NCI-H1930 (cell line): ENCODE measurements around the gene TRPM2.
"Not testable (repeated sequence)": the region's sequence is repeated elsewhere in the genome, so short reads cannot be mapped to it uniquely, and the experiment has no call there.

Experiments used
- DNase-seq, 2 experiments: peaks; one replicate each; lab custom pipeline; 2025; lab: John Stamatoyannopoulos, UW

The TRPM2 gene

DNA sequence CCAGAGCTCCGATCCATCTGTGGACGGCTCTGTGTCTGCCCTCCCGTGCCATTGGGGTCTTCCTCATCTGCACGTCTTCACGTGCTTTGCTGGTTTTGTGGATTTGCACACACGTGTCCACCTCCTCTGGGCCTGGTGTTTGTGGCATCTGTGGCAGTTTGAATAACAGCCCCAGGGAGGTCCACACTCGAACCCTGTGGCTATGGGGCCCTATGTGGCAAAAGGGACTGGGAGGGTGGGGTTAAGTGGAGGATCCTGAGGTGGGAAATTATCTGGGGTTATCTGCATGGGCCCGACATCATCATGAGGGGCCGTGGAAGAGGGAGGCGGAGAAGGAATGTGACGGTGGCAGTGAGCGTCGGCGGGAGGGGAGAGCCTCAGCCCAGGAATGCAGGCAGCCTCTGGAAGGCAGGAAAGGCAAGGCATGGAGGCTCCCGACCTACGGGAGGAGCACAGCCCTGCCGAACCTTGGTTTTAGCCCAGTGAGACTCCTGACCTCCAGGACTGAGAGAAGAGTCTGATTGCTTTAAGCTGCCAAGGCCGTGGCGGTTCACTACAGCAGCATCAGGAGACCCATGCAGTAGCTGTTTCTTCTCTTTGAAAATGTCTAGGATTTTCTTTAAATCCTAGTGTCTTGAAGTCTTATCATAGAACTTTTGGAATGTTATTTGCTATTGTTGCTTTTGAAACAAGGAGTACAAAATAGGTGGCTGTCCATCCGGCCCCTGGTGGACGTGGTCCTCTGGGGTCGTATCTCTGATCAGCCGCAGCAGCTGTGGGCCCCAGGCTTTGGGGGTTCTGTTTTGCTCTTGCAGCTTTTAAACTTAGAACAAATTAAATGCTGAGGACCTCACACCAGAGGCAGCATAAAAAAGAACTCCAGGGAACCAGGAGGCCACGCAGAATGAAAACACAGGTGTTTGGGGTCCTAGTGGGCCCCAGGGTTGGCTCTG, 61.9 kb downstream of the TRPM2 start:
- no peak for DNase-seq

DNA sequence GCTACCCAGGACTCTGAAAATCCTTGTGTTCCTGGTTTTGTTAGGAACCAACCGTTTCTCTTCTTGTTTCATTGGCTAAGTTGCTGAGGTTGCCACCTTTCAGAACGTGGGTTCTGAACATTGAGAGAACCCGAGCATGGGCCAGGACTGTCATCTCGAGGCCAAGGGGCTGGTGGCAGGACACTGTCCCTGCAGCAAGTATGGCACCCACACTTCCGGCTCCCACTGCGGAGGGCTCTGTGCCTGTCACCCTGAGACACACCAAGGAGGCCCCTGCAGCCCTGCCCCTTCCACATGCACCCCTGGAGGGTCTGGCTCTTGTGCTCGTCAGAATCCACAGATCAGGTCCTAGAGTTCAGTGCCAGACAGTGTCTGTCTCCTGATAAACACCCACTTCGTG, 62.8 kb downstream of the TRPM2 start:
- no peak for DNase-seq

DNA sequence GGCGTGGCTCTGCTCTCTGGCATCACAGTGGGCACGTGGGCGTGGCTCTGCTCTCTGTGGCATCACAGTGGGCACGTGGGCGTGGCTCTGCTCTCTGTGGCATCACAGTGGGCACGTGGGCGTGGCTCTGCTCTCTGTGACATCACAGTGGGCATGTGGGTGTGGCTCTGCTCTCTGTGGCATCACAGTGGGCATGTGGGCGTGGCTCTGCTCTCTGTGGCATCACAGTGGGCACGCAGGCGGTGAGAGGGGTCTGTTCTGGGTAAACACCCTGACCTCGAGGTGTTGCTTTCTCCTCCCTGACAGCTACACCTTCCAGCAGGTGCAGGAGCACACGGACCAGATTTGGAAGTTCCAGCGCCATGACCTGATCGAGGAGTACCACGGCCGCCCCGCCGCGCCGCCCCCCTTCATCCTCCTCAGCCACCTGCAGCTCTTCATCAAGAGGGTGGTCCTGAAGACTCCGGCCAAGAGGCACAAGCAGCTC, 64.2 kb downstream of the TRPM2 start:
- DNase-seq = not testable (repeated sequence)

DNA sequence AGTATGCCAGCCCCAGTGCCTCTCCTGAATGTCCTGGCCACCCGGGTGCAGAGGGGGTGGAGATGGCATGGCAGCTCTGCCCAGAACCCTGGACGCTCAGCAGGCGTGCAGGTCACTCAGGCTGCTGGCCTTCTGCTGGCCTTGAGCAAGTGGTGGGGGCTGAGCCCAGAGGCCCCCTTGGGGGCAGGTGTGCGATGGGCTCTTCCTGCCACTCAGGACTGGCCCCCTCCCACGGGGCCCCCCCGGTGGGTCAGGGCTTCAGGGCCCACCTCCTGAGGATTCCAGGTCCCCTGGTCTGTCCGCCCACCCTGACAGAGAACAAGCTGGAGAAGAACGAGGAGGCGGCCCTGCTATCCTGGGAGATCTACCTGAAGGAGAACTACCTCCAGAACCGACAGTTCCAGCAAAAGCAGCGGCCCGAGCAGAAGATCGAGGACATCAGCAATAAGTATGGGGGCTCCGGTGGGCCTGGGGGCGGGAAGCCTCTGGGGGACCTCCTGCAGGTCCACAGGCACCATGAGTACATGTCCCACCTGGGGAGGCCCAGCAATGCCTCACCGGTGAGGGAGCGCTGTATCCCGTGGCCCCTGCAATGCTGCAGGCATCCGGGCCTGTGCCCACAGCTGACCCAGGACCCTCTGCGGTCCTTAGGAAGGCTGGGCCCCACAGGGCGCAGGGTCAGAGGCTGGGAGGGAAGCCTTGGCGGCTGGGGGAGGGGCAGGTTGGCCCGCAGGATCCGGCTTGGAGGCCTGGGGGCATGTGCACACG, 64.9 kb downstream of the TRPM2 start:
- no peak for DNase-seq

DNA sequence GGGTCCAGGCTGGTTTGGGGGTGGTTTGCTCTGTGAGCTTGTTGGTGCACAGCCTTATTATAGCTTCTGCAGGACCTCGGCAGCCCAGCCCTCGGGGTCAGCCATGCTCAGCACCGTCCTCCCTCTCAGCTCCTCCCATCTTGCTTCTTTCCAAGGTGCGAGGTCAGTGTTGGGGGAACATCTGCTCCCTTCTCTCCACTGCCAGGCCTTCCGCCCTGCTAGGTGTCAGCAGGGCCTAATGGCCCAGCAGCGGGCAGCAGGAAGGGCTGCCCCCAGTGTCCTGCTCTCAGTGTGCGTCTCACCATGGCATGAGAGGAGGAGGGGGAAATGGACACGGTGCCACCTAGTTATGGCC, 65.4 kb downstream of the TRPM2 start:
- no peak for DNase-seq

DNA sequence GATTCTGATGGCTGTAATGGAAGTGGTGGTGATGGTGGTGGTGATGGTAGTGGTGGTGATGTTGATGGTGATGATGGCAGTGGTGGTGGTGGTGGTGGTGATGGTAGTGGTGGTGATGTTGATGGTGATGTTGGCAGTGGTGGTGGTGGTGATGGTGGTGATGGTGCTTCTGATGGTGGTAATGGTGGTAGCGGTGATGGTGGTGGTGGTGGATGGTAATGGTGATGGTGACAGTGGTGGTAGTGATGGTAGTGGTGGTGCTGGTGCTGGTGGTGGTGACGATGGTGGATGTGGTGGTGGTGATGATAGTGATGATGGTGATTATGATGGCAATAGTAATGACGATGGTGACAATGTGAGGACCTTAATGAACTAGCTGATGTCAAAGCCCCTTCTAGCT, 66.3 kb downstream of the TRPM2 start:
- no peak for DNase-seq

DNA sequence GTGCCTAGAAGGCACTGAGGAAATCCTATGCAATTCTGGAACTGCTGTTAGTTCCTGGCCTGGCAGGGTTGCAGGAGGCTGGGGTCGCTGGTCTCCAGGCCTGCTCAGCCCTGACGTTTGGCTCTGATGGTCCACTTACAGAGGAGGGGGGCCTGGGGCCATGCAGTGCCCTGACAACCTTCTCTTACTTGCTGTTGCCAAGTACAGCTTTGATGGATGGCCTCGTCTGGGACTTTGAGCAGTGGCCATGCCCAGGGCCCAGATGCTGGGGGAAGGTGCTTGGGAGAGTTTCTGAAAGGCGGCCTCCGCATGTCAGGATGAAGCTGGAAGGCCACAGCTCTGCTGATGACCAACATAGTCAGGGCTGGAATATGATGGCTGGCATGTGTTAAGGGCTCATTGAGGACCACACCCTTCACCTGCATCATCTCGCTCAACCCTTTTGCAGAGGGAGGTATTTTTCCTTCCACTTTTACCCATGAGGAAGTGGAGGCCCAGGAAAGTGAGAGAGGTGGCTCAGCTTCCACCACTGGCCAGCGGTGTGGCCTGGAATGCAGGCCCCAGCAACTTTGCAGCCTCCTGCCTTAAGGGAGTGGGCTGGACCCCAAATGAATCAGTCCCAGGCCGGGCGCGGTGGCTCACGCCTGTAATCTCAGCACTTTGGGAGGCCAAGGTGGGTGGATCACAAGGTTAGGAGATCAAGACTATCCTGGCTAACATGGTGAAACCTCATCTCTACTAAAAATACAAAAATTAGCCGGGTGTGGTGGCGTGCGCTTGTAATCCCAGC, 67.2 kb downstream of the TRPM2 start:
- no peak for DNase-seq

DNA sequence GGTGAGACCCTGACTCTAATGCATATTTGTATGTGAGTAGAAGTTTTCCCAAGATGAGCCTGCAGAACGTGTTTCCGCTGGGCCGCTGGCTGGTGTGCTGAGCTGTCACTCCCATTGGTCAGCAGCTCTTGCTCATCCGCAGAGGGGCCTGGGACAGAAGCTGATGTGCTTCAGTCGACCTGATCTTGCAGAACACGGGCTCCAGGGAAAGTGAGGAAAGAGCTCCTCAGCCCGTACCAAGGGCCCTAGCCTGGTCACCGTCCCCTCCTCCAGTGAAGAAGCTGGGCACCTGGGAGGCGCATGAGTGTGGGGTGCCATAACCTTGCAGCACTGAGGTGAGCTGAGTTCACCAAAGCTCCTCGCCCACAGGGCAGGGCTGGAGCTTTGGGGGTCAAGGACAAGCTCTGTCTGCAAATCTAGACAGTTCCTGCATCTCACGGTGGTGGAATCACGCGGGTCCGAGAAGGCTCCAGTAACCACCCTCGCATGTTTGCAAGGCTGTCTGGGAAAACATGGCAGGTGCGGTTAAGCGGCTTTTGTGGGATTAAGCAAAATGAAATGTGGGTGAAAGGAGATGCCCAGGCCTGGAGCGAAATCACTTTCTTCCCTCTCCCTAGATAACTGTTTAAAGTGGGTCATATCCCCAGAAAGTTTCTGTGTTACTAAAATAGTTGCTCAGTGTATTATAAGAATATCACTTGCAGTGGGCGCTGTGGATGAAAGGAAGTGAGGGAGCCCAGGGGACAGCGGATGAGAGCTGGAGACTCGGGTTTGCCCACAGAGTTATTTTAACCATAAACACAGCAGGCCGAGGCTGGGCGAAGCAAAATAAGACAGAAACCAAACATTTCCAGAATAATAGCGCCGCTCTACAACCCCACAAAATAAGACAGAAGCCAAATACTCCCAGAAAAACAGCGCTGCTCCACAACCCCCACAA, 68.8 kb downstream of the TRPM2 start:
- no peak for DNase-seq

DNA sequence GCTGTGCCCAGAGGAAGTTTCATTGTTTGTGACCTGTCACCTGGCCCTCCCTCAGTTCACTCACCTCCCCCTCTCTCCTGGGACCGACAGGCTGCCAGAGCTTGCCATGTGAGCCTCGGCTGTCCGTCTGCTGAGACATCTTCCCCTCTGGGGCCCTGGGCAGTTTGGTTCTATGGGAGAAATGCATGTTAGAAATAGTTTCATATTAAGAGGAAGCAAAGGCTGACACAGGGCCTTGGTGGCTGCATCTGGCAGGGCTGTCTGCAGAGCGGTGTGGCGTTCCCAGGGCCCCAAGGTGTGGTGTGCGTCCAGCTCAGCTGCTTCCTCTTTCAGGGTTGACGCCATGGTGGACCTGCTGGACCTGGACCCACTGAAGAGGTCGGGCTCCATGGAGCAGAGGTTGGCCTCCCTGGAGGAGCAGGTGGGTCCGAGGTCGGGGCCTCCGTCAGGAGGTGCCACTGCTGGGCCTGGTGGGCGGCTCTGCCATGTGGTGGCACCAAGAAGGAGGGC, 69.9 kb downstream of the TRPM2 start:
- DNase-seq = no peak

DNA sequence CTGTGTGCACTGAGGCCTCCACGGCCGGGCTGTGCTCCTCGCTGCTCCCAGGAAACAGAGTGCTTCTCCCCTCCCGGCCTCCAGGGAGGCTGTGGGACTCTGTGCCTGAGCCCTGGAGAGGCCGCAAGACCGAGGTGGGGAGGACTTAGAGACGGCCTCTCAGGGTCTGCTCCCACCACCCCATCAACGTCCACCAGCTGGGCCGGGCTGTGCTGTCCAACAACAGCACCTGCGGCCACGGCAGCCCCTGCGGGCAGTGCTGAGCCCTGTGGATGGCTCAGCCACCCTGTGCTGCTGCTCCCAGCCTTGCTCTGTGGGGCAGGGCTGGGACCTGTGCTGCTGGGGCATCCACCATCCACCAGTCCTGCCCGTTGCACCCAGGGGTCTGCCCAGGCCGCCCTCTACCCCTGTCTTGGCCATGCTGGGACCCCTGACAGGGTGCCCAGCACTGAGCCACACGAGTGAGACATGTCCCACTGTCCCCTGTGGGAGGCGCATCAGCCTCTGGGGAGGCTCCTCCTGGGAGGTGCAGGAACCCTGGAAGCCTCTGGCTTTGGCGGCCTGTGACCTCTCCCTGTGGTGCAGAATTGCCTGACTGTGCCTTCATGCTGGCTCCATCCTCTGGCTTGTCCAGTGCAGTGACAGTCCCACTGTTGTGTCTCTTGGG, 70.7 kb downstream of the TRPM2 start:
- no peak for DNase-seq

DNA sequence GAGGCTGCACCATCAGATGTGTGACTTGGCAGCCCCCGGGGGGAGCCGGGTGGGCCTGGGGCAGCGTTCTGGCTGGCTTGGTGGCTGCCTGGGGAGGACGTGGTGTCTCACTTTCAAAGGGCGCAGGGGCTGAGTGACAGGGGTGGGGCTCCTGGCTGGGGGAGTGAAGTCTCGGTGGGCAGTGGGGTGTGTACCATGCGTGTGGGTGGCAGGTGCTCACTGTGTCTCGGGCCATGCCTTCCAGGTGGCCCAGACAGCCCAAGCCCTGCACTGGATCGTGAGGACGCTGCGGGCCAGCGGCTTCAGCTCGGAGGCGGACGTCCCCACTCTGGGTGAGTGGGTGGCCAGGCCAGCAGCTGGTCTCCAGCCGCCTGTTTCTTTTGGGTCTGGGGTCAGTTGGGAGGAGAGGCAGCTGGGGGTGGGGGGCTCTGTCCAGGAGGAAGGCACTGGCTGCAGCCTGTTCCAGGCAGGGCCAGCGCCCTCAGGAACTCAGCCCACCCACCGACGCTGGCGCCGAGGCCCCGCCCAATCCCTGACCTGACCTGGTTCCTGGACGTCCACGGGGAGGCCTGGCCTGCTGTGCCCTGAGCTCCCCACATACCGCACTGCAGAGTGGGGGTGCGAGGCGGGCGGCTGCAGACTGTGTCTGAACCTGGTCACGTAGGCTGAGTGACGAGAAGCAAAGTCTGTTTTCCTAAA, 71.3 kb downstream of the TRPM2 start:
- DNase-seq = no peak

DNA sequence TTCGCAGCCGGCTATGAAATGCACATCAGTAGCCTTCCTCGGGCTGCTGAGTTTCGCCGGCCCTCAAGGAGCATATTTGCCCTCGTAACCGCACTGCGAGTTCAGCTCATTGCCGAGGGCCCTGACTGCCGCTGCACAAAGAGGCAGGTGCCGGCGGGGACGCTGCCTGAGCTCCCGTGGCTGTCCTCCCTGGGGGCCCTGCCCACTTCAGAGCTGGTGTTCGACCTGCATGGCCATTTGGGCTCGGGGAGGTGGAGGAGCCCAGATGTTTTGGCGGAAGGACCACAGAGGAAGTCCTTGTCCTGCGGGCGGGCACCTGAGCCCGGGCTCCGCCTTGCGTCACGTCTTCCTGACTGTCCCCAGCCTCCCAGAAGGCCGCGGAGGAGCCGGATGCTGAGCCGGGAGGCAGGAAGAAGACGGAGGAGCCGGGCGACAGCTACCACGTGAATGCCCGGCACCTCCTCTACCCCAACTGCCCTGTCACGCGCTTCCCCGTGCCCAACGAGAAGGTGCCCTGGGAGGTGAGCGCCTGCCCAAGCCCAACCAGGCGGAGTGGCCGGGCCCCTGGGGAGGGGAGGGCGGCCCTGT, 72.0 kb downstream of the TRPM2 start:
- DNase-seq = no peak

DNA sequence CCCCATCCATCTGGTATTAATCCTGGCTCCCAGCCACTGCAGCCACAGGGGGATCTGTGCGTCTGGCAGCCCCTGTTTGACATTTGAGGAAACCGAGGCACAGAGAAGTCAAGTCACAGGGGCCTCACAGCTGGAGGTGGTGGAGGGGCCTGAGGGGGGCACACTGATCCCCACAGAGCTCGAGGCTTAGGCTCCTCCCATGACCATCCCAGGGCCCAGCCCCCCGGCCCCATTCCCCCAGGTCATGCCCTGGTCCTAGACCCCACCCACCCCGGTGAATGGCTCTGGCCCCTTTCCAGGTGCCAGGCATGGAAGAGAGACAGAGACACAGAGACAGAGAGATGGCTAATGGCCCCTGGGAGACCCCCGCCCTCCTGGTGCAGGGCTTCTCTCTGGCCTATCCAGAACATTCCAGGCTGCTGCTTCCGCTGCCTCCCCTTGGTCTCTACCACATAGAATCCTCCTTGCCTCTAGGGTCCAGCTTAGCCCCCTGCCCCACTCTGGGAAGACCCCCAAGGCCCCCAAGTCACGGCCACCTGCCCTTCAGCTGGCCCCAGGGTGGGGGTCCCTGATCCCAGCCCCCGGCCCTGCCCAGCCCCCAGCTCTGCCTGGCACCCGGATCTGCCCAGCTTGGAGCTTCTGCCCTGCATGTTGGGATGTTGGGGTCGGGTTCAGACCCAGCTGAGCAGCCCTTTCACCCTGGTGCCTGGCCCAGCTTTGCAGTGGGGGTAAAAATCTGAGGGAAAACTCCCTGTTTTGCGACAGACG, 72.7 kb downstream of the TRPM2 start:
- DNase-seq = no peak

DNA sequence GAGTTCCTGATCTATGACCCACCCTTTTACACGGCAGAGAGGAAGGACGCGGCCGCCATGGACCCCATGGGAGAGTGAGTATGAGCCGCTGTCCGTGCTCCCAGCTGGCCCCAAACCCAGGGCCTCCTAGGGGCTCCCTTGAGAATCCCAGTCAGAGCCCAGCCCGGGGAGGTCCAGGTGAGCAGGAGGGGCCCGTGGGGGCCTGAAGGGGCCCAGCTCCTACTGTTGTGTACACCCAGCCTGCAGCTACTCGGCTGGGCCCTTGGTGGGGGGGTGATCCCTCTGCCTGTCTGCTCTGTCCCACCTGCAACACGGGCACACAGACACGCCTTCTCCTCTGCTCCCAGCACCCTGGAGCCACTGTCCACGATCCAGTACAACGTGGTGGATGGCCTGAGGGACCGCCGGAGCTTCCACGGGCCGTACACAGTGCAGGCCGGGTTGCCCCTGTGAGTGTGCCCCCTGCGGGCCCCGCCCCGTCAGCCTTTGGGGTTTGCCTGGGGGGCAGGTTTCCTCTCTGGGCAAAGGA, 73.3 kb downstream of the TRPM2 start:
- no peak for DNase-seq

DNA sequence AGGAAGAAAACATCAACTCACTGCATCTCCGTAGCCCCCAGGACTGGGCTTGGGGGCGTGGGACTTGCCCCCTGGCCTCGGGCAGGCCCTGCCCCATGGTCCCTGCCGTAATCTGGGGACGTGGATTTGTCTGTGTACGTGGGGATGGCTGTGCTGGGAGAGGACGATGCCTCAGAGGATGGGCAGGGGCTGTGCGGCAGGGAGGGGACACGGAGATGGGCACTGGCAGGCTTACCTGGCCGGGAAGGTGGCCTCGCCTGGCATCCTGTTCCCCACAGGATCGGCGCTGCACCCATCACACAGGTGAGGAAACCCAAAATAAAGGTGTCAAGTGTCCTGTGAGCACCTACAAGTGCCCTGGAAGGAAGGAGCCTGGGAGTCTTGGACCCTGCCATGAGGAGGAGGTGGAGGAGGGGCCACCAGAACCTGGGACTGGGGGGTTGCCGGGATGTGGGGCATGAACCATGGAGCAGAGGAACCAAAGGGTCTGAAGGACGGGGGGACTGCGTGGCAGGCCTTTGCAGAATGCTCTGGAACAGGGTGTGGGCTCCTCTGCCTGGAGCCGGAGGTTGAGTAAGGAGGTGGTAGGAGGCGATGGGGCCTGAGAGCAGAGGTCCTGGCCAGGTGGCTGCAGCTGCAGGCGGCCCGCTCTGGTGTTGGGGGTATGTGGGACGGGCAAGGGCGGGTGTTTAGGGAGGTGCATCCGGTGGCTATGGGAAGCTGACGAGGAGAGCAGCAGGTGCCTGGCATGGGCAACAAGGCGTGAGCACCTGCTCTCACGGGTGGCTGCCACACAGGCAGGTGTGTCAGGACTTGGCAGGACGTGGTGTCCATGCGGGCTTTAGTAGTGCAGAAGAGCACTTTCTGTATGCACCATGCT, 74.1 kb downstream of the TRPM2 start:
- DNase-seq = no peak

DNA sequence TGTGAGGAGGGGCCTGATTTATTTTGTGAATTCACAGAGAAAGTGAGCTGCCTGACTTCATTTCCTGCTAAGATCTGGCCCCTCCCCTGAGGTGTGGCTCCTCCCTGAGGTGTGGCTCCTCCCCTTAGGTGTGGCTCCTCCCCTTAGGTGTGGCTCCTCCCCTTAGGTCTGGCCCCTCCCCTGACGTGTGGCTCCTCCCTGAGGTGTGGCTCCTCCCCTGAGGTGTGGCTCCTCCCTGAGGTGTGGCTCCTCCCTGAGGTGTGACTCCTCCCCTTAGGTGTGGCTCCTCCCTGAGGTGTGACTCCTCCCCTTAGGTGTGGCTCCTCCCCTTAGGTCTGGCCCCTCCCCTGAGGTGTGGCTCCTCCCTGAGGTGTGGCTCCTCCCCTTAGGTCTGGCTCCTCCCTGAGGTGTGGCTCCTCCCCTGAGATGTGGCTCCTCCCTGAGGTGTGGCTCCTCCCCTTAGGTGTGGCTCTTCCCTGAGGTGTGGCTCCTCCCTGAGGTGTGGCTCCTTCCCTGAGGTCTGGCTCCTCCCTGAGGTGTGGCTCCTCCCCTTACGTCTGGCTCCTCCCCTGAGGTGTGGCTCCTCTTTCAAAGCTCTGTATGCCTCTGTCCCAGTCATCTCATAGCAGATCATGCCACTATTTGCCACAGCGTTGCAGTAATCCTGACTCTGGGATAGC, 75.0 kb downstream of the TRPM2 start:
- no peak for DNase-seq

DNA sequence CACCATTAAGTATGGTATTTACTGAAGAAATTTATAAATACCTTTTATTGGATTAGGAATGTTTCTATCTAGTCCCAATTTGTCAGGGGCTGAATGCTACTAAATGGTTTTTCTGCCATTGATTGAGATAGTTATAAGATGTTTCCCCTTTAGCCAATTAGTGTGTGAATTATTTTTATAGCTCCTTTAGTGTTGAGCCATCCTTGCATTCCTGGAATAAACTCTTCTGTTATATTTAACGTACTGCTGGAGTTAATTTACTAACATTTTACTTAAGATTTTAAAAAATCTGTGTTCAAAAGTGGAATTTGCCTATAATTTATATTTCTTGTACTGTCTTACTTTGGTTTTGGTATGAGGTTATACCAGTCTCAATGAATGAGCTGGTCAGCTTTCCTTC, 76.5 kb downstream of the TRPM2 start:
- DNase-seq = no peak
